ENCODE data around the gene STARD3NL. TPM values are rescaled to one million over a fixed set of nuclear protein-coding genes. Genes with fewer than 3 reads are reported as not detected.
"Not testable (repeated sequence)": the region's sequence is repeated elsewhere in the genome, so short reads cannot be mapped to it uniquely, and the experiment has no call there.

STARD3NL gene
- total and polyA plus RNA-seq, 2 experiments from 2014 or later: 55.1 to 55.3 TPM

- TF ChIP-seq CTCF (conservative IDR thresholded peaks at IDR 0.05; ENCODE audit: low read depth in 2 of 2): no peak
- no peak for TF ChIP-seq EZH2 (IDR thresholded peaks at IDR 0.05; ENCODE audit: low read depth, unreplicated experiment)
- TF ChIP-seq STAT1 (IDR thresholded peaks at IDR 0.05; ENCODE audit: unreplicated experiment): no peak
These were observed 57.6 kb downstream of the STARD3NL start (continued) for GRCh38 chr7:38235606-38236005.

- DNase-seq (ENCODE audit: low spot score); H3K27ac ChIP-seq (ENCODE audit: low read depth); H2AFZ ChIP-seq; H3K36me3 ChIP-seq (ENCODE audit: insufficient read depth); H3K4me2 ChIP-seq; H3K27me3 ChIP-seq (ENCODE audit: insufficient read depth); H3K4me3 Mint-ChIP-seq; H3K4me1 ChIP-seq (ENCODE audit: insufficient read depth); ATAC-seq; H4K20me1 ChIP-seq (replicated peaks; ENCODE audit: insufficient read depth); H3K9me2 ChIP-seq (ENCODE audit: insufficient read depth); H3K36me3 Mint-ChIP-seq (ENCODE audit: low read depth); H3K79me2 ChIP-seq (replicated peaks; ENCODE audit: insufficient read depth); H3K9me3 Mint-ChIP-seq; H3K4me3 ChIP-seq; H3K4me1 Mint-ChIP-seq; H3K27ac Mint-ChIP-seq; H3F3A ChIP-seq (replicated peaks; ENCODE audit: low read depth); H3K27me3 Mint-ChIP-seq (ENCODE audit: insufficient read depth, low read depth, poor library complexity): not testable (repeated sequence)
These were observed 61.1 kb downstream of the STARD3NL start for GRCh38 chr7:38239129-38239528.

- Histone ChIP-seq H3K27ac (ENCODE audit: low read depth) (no peak overlapping the region), H3K27me3 (ENCODE audit: insufficient read depth) (no peaks in the 10 kb centered on the region), H3K4me1 (ENCODE audit: insufficient read depth) (no peaks in the 10 kb centered on the region), H3K79me2 (replicated peaks; ENCODE audit: insufficient read depth) (no peaks in the 10 kb centered on the region), H2AFZ (no peak overlapping the region), H4K20me1 (replicated peaks; ENCODE audit: insufficient read depth) (no peaks in the 10 kb centered on the region), H3K9me2 (ENCODE audit: insufficient read depth) (no peaks in the 10 kb centered on the region), H3K4me3 (no peak overlapping the region), H3K4me2 (no peak overlapping the region), H3F3A (replicated peaks; ENCODE audit: low read depth) (no peaks in the 10 kb centered on the region), H3K36me3 (ENCODE audit: insufficient read depth) (no peaks in the 10 kb centered on the region)
- ATAC-seq (no peak), DNase-seq (ENCODE audit: low spot score) (no peak)
- H3K27ac Mint-ChIP-seq: no peak overlapping the region
- H3K4me3 Mint-ChIP-seq: no peak overlapping the region
- H3K27me3 Mint-ChIP-seq (ENCODE audit: insufficient read depth, low read depth, poor library complexity): no peaks in the 10 kb centered on the region
- TF ChIP-seq EZH2 (IDR thresholded peaks at IDR 0.05; ENCODE audit: low read depth, unreplicated experiment) (no peak), STAT1 (IDR thresholded peaks at IDR 0.05; ENCODE audit: unreplicated experiment) (no peak), CTCF (conservative IDR thresholded peaks at IDR 0.05; ENCODE audit: low read depth in 2 of 2) (no peak), ZNF331 (CRISPR knock-in tag; IDR thresholded peaks at IDR 0.05; ENCODE audit: low read depth) (no peak), ZNF114 (CRISPR knock-in tag; IDR thresholded peaks at IDR 0.05) (no peak), POLR2AphosphoS5 (IDR thresholded peaks at IDR 0.05; ENCODE audit: low read depth) (no peak), EZH2phosphoT487 (IDR thresholded peaks at IDR 0.05; ENCODE audit: unreplicated experiment) (no peak)
- TF ChIP-seq, protein P1, sequence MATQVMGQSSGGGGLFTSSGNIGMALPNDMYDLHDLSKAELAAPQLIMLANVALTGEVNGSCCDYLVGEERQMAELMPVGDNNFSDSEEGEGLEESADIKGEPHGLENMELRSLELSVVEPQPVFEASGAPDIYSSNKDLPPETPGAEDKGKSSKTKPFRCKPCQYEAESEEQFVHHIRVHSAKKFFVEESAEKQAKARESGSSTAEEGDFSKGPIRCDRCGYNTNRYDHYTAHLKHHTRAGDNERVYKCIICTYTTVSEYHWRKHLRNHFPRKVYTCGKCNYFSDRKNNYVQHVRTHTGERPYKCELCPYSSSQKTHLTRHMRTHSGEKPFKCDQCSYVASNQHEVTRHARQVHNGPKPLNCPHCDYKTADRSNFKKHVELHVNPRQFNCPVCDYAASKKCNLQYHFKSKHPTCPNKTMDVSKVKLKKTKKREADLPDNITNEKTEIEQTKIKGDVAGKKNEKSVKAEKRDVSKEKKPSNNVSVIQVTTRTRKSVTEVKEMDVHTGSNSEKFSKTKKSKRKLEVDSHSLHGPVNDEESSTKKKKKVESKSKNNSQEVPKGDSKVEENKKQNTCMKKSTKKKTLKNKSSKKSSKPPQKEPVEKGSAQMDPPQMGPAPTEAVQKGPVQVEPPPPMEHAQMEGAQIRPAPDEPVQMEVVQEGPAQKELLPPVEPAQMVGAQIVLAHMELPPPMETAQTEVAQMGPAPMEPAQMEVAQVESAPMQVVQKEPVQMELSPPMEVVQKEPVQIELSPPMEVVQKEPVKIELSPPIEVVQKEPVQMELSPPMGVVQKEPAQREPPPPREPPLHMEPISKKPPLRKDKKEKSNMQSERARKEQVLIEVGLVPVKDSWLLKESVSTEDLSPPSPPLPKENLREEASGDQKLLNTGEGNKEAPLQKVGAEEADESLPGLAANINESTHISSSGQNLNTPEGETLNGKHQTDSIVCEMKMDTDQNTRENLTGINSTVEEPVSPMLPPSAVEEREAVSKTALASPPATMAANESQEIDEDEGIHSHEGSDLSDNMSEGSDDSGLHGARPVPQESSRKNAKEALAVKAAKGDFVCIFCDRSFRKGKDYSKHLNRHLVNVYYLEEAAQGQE (IDR thresholded peaks at IDR 0.05; ENCODE audit: unreplicated experiment): no peak
- H3K9me3 Mint-ChIP-seq: no peaks in the 10 kb centered on the region
- no peaks in the 10 kb centered on the region for H3K36me3 Mint-ChIP-seq (ENCODE audit: low read depth)
- no peaks in the 10 kb centered on the region for H3K4me1 Mint-ChIP-seq
These were observed 63.0 kb downstream of the STARD3NL start for GRCh38 chr7:38241071-38241470.
